Measurements from ENCODE around the gene C1orf21.

- TF ChIP-seq CTCF (IDR thresholded peaks at IDR 0.05; ENCODE audit: low read depth, low read length, poor library complexity, severe bottlenecking) (no peak), EZH2phosphoT487 (IDR thresholded peaks at IDR 0.05; ENCODE audit: borderline replicate concordance, low read length) (no peak)
Observed at GRCh38 chr1:184620469-184620868, 233.6 kb downstream of the C1orf21 start.

Data from DOHH2 (cell line).